EL (cell line): Measurements from ENCODE around the gene TSPAN13.

Experiments
- DNase-seq: peaks from one replicate; pipeline ENCODE4 v3.0.0-alpha.2; 2016

The TSPAN13 gene

DNA sequence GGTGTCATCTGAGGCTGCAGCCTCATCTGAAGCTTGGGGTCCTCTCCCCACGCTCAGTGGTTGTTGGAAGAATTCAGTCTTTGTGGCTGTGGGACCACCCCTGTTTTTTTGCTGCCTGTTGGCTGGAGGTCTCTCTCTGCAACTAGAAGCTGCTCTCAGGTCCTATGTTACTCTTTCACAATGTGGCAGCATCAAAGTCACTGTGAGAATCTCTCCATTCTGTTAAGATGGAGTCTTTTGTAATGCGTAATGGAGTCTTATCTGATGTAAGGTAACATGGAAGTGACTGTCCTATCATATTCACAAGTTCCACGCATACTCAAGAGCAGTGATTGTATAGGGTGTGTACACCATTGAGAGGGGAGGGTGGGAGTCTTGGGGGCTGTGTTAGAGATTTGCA is 24.9 kb downstream of the TSPAN13 start:
- no peak for DNase-seq

GRCh38 chr7:16779051-16779450 is 25.5 kb downstream of the TSPAN13 start:
- no peak for DNase-seq

DNA sequence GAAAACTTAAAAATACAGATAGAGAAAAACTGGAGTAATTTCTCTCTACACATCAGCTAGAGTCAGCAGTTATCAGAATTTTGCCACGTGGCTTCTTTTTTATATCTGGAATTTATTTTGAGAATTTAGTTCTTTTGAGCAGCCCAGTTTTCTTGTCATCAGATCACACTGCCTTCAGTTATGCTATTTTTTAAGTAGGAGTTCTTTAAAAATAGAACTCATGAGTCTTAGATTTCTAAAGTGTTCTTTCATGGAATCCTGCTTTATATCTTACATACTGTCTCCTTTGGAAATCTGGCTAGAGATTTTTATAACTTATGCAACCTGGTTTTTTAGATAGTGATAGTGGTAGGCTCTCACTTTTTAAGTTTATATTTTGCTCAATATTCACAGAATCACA is 27.0 kb downstream of the TSPAN13 start:
- no peak for DNase-seq

GRCh38 chr7:16785321-16785720 is 31.8 kb downstream of the TSPAN13 start:
- no peak for DNase-seq

GRCh38 chr7:16785846-16786245 is 32.3 kb downstream of the TSPAN13 start:
- DNase-seq = no peak

GRCh38 chr7:16786257-16786656 is 32.7 kb downstream of the TSPAN13 start:
- no peak for DNase-seq

DNA sequence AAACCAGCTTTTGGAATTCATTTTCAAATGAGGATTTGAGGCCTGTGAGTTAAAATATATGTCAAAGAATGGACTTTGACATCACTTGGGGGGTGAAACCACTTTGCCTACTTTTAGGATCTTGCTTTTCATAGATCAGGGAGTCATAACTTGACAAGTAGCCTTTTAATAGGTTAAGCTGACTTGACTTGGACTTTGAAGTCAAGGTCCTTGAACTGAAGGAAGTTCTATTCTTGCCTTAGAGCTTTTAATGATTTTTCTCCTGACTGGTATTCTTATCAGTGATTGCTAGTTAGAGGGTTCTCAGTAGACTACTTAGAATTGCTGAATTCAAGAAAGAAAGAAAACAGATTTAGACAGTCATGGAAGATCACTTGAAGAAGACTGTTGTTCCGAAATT is 33.6 kb downstream of the TSPAN13 start:
- no peak for DNase-seq

- DNase-seq = no peak
Measured at GRCh38 chr7:16791071-16791470, 37.5 kb downstream of the TSPAN13 start.

- no peak for DNase-seq
Measured at GRCh38 chr7:16791905-16792698, 38.5 kb downstream of the TSPAN13 start.

- no peak for DNase-seq
Measured at GRCh38 chr7:16794986-16795385, 41.4 kb downstream of the TSPAN13 start.

DNA sequence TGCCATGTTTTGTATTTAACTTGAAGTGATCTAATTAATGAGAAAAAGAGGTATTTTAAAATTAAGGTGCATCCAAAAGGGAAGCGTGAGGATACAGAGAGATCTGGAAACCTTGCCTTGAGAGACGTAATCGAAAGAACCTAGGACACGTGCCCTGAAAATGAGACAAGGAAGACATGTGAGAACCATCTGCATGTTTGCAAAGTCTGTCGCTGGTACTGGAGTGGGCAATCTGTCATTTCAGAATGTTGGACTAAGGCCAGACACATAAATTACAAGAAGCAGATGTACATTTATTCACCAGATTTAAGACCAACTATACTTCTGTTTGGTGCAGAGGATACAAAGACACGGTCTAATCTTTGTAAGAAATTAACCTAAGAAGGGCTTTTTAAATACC is 42.1 kb downstream of the TSPAN13 start:
- DNase-seq = no peak

- DNase-seq = peak; percentile 83
Measured at GRCh38 chr7:16801111-16801542, 47.6 kb downstream of the TSPAN13 start.

GRCh38 chr7:16801579-16801978 is 48.0 kb downstream of the TSPAN13 start:
- no peak for DNase-seq

- no peak for DNase-seq
Measured at GRCh38 chr7:16803125-16803524, 49.6 kb downstream of the TSPAN13 start.

DNA sequence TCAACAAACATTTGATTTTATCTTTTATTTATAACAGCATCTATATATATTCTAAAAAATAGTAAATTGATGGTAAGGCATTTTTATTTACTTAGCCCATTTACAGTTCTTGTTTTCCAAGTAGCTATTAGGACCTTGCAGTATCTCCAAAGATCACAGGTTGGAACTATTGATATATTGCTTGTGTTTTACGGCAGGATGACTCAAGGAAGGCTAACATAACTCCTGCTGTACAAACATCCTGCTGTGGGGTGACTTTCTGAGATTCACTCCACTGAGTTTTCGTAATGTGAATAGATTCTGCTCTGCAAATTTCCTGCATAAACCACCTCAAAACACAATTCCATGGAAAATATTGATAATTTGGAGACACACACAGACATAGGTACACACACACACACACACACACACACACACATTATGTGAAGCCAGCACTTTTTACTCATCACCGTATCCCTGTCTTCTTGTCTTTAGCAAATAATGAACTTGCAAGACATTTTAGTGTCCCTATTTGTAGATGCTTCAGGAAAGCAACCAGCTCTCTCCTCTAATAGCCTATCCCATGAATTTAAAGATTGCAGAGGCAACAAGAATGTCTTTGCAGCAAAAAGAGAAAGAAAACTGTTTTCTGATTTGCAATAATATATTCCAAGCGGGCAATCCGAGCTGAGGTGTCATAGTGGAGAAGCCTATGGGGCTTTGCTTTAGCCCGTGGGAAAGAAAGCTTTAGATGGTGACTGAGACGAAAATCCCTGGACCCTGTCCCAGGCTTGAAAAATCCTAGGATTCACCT is 50.5 kb downstream of the TSPAN13 start:
- no peak for DNase-seq

GRCh38 chr7:16804674-16805439 is 51.3 kb downstream of the TSPAN13 start, which contains the start of gene AGR2:
Gene AGR2 (minus strand): TSS chr7:16804999. CDS start chr7:16801796, 3,203 bp downstream.
- DNase-seq = no peak

DNA sequence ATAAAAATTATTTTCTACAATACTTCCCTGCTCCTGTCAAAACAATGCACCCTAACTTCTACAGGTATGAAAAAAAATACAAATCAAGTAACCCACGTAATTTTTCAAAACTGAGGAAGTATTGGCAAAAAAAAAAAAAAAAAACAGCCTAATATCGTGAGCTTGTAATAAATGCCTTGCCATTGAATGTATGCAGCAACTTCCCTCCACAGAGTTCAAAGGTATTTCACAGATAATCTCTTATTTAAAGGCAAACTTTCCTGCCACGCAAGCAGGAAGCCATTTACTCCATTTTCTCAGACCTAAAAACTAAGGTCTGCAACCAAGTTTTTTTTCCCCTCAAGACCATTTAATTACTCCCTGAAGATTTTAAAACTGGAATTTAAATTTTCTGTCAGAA is 51.9 kb downstream of the TSPAN13 start:
- DNase-seq = no peak

DNA sequence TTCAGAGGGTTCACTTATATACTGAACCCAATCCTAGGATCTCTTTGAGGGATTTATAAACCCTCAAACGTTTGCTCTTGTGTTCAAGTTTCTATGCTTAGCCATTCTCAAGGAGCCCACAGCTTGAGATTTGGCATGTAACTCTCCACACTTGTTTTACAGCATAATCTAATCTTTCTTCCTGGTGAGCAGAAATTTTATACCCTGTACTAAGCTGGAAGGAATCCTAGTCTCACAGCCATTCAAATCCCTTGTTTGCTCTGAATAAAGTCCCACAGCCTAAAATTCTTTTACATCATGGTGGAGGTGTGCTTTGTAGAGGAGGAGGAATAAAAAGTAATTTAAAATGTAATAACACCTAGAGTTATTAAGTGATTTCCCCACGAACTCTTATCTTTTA is 56.6 kb downstream of the TSPAN13 start:
- no peak for DNase-seq

DNA sequence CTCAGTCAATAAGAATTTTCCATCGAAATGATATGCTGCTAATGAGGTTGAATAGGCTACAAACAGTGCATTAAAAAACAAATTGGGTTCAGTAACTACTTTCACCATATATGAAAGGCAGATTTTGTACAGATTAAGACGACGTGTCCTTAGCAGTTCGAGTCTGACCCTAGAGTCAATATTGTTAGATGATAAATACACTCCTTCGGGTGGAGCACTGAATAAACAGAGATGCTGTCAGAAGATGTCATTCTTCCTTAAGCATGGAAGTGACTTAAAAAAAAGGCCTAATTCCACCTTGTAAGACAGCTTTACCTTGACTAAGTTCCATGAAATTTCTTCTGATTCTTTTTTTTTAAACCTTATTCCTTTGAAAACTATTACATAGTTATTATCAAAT is 57.0 kb downstream of the TSPAN13 start:
- DNase-seq = no peak

DNA sequence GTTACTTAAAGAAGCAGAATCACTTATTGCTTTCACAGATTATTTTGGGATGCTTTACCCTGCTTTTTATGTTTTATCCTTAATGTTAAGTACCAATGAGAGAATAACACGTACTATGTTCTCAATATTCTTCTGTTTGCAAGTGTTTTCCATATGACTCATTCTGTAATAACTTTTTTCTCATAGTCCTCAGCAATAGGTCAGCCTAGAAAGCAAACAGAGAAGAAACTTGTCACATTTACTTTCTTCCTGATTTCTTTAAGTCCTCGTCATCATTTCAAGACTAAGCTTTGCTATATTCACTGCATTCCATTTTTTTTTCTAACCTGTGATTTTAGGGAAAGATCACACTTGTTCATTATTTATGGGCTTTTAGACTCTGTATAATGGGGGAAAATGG is 58.0 kb downstream of the TSPAN13 start:
- DNase-seq = peak; percentile 63

DNA sequence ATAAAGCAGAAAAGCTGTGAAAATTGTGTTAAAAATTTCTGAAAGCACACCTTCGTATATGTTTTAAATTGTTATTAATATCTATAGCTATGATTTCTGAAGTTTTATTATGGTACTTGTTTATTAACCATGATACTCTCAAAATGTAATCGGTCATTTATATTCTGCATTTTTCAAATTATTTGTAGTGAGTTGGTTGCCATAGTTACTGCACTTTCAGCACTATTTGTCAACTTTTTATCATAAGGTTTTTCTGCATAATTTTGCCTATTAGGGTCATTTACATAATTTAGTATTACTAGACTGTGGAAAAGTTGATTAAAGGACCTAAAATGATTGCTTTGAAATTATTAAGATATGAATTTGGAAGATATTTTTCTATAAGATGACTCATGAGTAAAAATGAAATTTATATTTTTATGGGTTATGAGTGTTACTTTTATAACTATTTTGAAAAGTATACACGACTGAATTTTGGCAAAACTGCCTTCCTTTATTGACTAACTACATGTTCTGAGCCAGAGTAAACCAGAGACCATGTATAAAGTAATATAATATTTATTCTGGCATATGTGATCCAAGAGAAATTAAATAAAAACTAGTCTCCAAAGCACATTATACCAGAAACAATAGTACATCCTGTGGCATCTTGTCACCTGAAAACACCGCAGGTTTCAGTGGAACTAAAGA is 59.1 kb downstream of the TSPAN13 start:
- no peak for DNase-seq

- no peak for DNase-seq
Measured at GRCh38 chr7:16813232-16813616, 59.7 kb downstream of the TSPAN13 start.

DNA sequence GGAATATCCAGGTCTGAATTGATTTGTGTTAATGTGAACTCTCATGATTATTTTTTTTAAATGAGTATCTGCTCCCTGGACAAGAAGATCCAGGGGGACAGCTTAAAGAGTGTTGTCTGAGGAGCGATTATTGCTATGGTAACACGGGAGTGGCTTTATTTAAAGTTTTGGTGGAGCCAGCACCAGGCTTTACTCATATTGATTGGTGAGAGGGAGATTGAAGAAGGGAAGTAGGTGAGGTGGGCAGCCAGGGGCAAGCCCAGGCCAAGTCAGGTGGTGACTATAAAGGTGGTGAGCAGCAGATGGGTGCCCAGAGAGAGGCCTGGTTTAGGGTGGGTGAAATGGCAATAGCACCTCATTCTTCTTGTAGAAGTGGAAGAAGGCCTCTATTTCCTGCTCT is 61.4 kb downstream of the TSPAN13 start:
- DNase-seq = no peak
